Epidermal melanocyte (primary cell): ENCODE measurements around the gene HIGD1A.
A peak's percentile ranks its signal among the peaks of the same experiment; 100 is the strongest.

Source experiments
- DNase-seq: peaks from one replicate; pipeline ENCODE4 v3.0.0; 2011; ENCODE audit warnings: low spot score; ENCODE audit not compliant: insufficient read length

HIGD1A gene

DNA sequence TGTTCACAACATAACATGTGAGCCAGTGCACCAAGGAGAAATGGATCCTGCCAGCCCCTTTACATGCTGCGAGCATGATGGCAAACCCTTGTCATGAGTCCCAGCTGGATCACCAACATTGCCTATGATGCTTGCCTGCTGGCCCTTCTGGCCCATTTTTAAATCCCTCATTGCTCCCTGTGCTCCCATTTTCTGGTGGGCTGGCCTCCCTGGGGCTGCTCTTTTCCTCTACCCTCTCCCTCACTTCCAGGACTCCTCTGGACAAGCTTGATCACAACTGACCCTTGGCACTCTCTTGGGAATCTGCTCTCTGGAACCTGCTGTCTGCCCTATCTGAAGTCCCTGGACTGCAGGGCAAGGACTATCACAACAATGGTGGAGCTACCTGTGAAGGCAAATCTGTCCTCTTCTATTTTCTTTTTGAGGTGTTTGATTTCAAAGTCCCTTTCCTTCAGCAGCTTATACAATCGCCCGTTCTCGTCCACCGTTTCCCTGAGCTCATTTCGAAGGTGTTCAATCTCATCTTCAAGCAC, 47.5 kb downstream of the HIGD1A start:
- no peak for DNase-seq

DNA sequence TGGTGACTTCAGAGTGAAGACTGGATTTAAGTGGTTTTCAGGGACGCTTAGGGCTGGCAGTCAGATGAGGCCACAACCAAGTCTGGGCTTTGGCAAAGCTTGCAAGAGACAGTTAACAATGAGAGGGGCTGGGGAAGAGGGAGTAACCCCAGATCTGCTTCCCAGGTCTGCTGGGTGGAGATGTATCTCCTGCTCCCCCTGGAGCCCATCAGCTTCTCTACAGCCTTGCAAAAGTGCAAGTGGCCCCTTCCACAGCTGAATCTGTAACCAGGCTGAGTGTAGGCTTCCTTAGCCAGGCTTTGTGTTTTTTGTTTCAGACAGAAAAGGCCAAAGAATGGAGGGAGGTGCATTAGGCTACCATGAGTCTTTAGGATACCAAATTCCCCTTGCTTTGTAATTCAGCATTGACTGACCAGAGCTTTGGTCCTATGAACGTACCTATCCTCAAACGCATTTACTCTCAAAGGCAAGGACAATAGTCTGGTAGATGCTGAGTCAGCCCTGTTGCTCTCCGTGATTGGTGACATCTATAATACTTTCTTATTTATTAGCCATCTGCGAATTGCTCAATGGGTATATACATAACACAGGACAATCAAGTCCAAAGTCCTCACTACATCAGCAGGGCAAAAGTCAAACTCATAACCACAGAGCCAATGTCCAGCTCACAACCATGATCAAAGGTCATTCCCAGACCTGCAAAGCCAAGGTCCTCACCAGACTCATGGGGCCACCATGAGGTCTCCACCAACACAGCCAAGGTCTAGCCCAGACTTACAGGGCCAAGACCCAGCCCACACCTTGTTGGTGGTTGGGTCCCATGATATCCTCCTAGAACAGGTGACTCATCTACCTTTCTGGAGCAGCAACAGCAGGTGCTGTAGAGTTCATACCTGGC, 48.4 kb downstream of the HIGD1A start:
- DNase-seq = no peak

- DNase-seq = no peak
These were observed 50.5 kb downstream of the HIGD1A start for GRCh38 chr3:42753757-42754156.

DNA sequence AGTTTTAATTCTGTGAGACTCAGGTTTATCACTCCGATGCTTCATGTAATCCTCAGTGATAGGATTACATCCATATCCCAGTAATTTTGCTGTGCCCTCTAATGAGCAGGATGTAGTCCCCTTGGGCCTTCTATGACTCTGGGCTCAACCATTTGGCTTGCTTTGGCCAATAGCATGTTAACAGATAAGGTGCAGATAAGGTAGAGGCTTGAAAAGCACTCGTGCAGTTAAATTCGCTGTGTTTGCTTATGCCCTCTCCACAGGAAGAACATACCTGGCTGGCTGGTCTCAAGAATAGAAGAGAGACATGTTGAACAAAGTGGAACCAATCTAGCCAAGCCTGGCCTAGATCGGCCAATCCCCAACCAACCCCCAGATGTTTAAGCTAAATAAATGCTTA, 51.3 kb downstream of the HIGD1A start:
- no peak for DNase-seq

GRCh38 chr3:42752441-42752840, 51.8 kb downstream of the HIGD1A start:
- DNase-seq = no peak

GRCh38 chr3:42751609-42752008, 52.7 kb downstream of the HIGD1A start:
- DNase-seq = no peak

DNA sequence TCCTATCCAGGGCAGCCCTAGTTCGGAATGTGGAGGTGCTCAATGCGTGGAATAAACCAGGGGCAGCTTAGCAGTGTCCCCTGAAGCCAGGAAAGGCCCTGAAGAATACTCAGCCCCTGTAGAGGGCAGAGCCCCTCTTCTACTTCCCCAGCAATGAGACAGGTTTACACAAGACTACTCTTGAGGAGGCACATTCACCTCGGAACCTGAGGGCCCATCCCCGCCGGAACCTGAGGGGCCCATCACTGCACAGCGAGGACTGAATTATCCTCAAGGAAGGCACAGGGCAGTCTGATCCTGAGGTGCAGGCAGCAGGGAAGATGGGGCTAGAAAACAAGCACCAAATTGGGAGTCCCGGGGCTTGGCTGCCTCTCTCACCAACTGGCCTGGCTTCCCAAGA, 53.5 kb downstream of the HIGD1A start:
- no peak for DNase-seq

GRCh38 chr3:42749753-42750231, 54.5 kb downstream of the HIGD1A start:
- DNase-seq = no peak

DNA sequence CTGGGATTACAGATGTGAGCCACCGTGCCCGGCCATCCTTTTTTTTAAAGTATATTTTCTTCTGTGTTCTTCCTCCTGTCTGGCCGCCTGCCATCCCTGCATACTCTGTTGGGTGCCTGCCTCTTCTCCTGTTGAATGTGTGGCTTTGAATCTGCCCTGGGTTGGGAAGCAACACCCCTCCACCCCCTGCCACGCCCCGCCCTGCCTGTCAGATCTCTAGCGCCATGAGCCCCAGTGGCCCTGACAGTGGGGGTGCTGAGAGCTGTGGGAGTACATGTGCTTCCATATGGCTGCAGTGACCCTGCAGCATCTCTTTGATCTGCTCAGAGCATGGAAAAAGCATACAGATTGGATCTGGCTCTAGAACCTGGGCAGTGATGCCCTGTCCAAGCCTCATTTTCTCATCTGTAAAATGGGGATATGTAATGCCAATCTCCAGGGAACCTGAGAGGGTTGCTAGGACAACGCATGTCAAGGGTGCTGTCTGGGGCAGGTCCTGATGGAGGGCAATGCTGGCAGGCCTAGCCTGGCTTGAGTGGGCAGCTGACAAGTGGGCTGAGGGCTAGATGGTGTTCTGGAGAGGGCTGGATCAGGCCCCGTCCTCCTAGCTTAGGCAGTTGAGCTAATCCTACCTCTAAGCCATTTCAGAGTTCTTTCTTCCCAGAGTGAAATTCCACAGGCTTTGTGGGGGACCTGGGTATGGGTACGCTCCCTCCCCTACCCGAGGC, 55.1 kb downstream of the HIGD1A start:
- DNase-seq = no peak

DNA sequence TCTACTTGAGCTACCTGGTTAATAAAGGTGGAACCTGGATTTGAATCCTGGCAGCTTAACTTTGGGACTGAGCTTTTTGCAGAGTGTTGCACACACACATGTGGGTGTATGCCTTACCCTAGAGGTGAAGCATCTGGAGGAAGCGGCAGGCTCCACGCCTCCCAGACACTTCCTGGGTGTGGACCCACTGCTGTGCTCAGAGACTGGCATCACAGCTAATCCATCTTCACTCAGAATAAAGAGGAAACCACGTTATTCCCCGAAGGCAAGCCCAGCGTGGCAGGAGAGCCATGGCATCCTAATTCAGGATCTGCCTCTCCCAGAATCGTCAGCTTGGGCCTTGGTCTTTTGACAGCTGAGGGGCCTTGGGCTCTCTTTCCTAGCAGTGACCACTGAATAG, 56.7 kb downstream of the HIGD1A start:
- DNase-seq = no peak

GRCh38 chr3:42746455-42747450, 57.5 kb downstream of the HIGD1A start:
- no peak for DNase-seq

DNA sequence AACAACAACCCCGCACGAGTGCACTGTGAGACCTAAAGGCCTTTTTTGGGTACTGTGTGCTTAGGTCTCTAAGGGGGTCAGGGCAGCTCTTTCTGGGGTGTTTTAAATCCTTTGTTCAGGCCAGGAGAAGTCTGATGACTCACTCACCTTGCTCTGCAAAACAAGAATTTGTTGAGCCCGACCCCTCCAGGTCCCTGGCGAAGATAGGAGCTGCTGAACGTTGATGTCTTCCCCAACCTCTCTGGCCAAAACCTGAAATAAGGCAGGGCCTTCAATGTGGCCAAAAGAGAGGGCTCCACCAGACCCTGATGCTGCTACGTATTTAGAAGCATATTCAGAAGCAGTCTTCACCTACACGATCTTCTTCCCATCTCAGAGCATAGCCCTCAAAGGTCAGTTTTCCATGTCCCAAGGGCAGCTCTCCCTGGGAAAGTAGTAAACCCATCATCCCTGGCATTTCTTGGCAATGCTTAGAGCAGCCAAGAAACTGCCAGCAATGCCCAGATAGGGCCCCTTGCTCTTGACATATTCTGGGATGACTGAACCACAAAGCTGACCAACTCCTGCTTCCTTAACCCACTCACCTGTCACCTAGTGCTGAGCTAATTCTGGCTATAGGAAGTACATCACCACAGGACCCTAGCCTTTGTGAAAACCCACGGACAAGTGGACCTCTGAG, 58.4 kb downstream of the HIGD1A start:
- no peak for DNase-seq

DNA sequence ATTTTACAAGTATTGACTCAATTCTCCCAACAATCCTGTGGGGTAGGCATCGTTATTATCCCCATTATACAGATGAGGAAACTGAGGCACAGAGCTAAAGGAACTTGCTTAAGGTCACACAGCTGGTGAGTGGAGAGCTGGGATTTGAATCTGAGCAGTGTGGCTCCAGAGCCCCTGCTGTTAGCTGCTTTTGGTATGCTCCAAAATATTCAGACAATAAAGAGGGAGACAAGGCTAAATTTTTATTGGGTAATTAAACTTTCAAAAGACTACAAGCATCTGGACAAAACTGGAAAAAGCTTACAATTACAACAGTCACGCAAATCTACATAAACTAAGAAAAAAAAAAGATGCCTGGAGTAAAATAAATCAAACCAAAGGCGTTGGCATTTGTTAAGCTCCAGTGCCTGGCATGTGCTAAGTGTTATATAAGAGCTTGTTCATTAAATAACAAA, 59.0 kb downstream of the HIGD1A start:
- no peak for DNase-seq

DNA sequence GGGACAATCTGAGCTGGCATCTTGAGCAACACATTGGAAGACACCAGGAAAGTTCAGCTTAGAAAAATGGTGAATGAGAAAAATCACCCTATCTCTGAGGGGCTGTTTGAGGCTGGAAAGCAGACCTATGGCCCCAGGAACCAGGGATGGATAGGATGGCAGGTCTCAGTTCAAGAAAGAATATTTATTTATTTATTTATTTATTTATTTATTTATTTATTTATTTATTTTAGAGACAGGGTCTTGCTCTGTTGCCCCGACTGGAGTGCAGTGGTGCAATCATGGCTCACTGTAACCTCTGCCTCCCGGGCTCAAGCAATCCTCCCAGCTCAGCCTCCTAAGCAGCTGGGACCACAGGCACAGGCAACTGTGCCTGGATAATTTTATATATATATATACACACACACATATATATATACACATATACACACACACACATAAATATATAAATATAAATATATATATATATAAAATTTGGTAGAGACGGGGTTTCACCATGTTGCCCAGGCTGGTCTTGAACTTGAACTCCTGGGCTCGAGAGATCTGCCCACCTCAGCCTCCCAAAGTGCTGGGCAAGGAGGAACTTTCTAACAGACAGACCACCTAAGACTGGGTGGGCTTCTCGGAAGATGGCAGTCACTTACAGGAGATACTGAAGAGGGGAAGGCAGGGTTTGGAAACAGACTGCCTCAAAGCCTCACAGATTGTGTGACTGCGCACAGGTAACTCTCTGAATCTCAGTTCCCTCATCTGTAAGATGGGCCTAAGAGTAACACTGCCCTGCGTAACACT, 60.9 kb downstream of the HIGD1A start:
- DNase-seq = no peak

DNA sequence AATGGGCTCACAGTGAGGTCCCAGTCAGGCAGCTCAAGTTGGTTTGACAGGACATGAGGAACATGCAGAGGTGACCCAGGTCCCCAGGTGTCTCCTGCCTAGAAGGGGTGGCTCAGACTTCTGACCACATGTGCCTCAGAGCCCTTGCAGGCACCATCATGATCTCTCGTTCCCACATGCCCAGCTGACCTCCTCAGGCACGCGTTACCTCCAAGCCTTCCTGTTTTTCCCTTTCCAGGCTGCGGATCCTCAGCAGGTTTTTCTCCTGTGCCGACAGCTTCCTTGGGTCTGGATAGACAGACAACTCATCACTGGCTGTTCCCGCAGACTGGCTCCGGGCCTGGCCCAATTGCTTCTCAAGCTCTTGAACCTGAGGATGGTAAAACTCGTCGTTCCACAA, 61.6 kb downstream of the HIGD1A start:
- no peak for DNase-seq

- DNase-seq = no peak
These were observed 62.0 kb downstream of the HIGD1A start for GRCh38 chr3:42742259-42742658.

DNA sequence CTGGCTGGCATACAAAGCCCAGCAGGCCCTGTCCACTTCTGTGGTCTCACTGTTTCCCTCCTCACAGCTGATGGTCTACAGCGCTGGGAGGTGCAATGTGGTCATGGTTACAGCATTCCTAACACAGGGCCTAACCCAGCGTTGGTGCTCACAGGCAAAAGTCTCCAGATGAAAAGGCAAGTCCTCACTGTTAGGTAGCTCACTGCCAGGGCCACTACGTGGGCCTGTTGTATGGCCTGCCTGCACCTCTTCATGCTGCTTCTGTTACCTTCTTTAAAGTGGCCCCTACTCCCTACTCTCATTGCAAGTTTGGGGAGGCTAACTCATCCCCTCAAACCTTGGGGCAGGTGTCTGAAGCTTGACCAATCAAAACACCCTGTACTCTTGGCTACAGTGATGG, 62.5 kb downstream of the HIGD1A start:
- no peak for DNase-seq

- peak; percentile 45 for DNase-seq
These were observed 64.7 kb downstream of the HIGD1A start for GRCh38 chr3:42739401-42740158.

- DNase-seq = no peak
These were observed 67.8 kb downstream of the HIGD1A start for GRCh38 chr3:42736531-42736930.
